NB4 (cell line): ENCODE data around the gene GOLGA6B.

Experiments used
- POLR2A ChIP-seq: IDR thresholded peaks from 2 replicates; pipeline ENCODE4 v1.6.1; 2011; ENCODE audit warnings: mild to moderate bottlenecking; ENCODE audit not compliant: insufficient read length; ENCODE audit errors: extremely low read depth
- TF ChIP-seq, protein P1 (sequence below): IDR thresholded peaks from one replicate; pipeline ENCODE4 v1.5.1; 2012; ENCODE audit warnings: low read depth, low read length

DNA sequence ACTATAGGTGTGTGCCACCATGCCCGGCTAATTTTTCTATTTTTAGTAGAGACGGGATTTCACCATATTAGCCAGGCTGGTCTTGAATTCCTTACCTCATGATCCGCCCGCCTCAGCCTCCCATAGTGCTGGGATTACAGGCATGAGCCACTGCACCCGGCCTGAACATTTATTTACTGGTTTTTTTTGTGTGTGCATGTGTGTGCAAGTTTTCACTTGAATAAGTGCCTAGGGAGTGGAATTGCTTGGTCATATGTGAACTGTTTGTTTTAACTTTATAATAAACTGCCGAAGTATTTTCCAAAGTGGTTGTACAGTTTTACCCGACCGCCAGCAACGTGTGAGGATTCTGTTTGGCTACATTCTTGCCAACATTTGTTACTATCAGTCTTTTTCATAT, 45.6 kb downstream of the GOLGA6B start:
- no peak for TF ChIP-seq POLR2A
- TF ChIP-seq, protein P1, sequence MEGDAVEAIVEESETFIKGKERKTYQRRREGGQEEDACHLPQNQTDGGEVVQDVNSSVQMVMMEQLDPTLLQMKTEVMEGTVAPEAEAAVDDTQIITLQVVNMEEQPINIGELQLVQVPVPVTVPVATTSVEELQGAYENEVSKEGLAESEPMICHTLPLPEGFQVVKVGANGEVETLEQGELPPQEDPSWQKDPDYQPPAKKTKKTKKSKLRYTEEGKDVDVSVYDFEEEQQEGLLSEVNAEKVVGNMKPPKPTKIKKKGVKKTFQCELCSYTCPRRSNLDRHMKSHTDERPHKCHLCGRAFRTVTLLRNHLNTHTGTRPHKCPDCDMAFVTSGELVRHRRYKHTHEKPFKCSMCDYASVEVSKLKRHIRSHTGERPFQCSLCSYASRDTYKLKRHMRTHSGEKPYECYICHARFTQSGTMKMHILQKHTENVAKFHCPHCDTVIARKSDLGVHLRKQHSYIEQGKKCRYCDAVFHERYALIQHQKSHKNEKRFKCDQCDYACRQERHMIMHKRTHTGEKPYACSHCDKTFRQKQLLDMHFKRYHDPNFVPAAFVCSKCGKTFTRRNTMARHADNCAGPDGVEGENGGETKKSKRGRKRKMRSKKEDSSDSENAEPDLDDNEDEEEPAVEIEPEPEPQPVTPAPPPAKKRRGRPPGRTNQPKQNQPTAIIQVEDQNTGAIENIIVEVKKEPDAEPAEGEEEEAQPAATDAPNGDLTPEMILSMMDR: no peak
